K562 (cell line): Measurements from ENCODE around the gene LMBR1. TPM values are rescaled to one million over a fixed set of nuclear protein-coding genes. Genes with fewer than 3 reads are reported as not detected.

Experiments
- ATAC-seq: fragments of 200-7000 bp; cut with Tn5 transposase; 3 replicates; pipeline ENCODE4 v1.9.1; 2020; ENCODE audit warnings: moderate library complexity
- BruUV-seq: library from RNA; stranded (reverse); fragments of 400-500 nt; replicated peaks from 2 replicates; lab custom pipeline; 2021; lab: Mats Ljungman, UMichigan
- CTCF ChIA-PET: fragments of 300-600 bp; formaldehyde crosslinking; extraction: SDS; loops from one replicate; lab custom pipeline; 2021; ENCODE audit warnings: low intra/inter-chr PET ratio; lab: Yijun Ruan, JAX
- POLR2A ChIA-PET: fragments of 300-600, 350-650 bp; sonication (Branson Sonifier 250); formaldehyde crosslinking; extraction: SDS; loops from one replicate; lab custom pipeline; 2021; ENCODE audit warnings: antibody characterized with exemption, inconsistent platforms; lab: Yijun Ruan, JAX
- DNase-seq, 4 experiments: peaks; one replicate each; pipeline versions ENCODE4 v3.0.0 to v3.0.0-alpha.2; 2011 to 2018; ENCODE audit warnings: low spot score in 3 of 4, mixed read lengths in 3 of 4; ENCODE audit errors: extremely low read depth in 1 of 4
- FAIRE-seq: peaks from 2 replicates; lab custom pipeline; 2011; peaks lifted over from hg19 to GRCh38; lab: Jason Lieb, UNC
- H2AFZ ChIP-seq: 2 replicates; pipeline ENCODE4 v1.6.0; 2011; ENCODE audit warnings: low read depth, low read length, control low read depth, inconsistent platforms
- H3K27ac ChIP-seq: fragments of 200-600 bp; 3 replicates; pipeline ENCODE4 v1.8.0; 2011; ENCODE audit warnings: low read depth, mild to moderate bottlenecking, control low read depth, inconsistent platforms, low read length, moderate library complexity, mixed read lengths; ENCODE audit errors: extremely low read depth
- H3K27me3 ChIP-seq, 2 experiments: fragments of 300-600 bp in 1 of 2; 2 replicates in 1 of 2; 3 replicates in 1 of 2; pipeline versions ENCODE4 v1.6.0 to v1.8.0; 2011; ENCODE audit warnings: inconsistent platforms in 2 of 2, low read length in 2 of 2, mild to moderate bottlenecking in 1 of 2, mixed read lengths in 1 of 2, moderate library complexity in 1 of 2; ENCODE audit not compliant: control insufficient read depth in 2 of 2, insufficient read depth in 2 of 2
- H3K36me3 ChIP-seq: fragments of 300-600 bp; 3 replicates; pipeline ENCODE4 v1.8.0; 2011; ENCODE audit warnings: mild to moderate bottlenecking, low read length, inconsistent platforms; ENCODE audit not compliant: control insufficient read depth, insufficient read depth
- H3K4me1 ChIP-seq, 2 experiments: fragments of 200-600 bp in 1 of 2; replicated peaks in 1 of 2; 2 replicates in 1 of 2; 3 replicates in 1 of 2; pipeline versions ENCODE4 v1.5.1 to v1.8.0; 2011; ENCODE audit warnings: inconsistent platforms in 2 of 2, low read length in 2 of 2, mild to moderate bottlenecking in 1 of 2, mixed read lengths in 1 of 2, moderate library complexity in 1 of 2; ENCODE audit not compliant: control insufficient read depth in 2 of 2, insufficient read depth in 2 of 2
- H3K4me2 ChIP-seq: 2 replicates; pipeline ENCODE4 v1.6.1; 2011; ENCODE audit warnings: low read length, control low read depth, inconsistent platforms, mixed read lengths; ENCODE audit not compliant: insufficient read depth
- H3K4me3 ChIP-seq: fragments of 200-600 bp; sonication (generic), shearing (Covaris generic); 2 replicates; pipeline ENCODE4 v1.5.1; 2016; ENCODE audit warnings: control low read depth, inconsistent platforms
- H3K79me2 ChIP-seq: fragments of 200-600 bp; 3 replicates; pipeline ENCODE4 v1.8.0; 2011; ENCODE audit warnings: low read length, inconsistent platforms; ENCODE audit not compliant: control insufficient read depth, insufficient read depth
- H3K9ac ChIP-seq, 2 experiments: 2 replicates each; pipeline versions ENCODE4 v1.6.0 to v1.6.1; 2011; ENCODE audit warnings: low read depth in 2 of 2, low read length in 2 of 2, control low read depth in 1 of 2, inconsistent platforms in 1 of 2, mild to moderate bottlenecking in 1 of 2, mixed read lengths in 1 of 2; ENCODE audit not compliant: insufficient read depth in 1 of 2
- H3K9me1 ChIP-seq: one replicate; pipeline ENCODE4 v1.6.0; 2011; ENCODE audit warnings: inconsistent platforms, mild to moderate bottlenecking, low read length, moderate library complexity; ENCODE audit not compliant: control insufficient read depth, insufficient read depth
- H3K9me3 ChIP-seq: replicated peaks from 2 replicates; pipeline ENCODE4 v1.5.1; 2011; ENCODE audit warnings: low read depth, low read length, inconsistent platforms; ENCODE audit not compliant: control insufficient read depth, insufficient read depth
- H4K20me1 ChIP-seq: replicated peaks from 2 replicates; pipeline ENCODE4 v1.6.1; 2011; ENCODE audit warnings: low read length, inconsistent platforms, mixed read lengths; ENCODE audit not compliant: control insufficient read depth, insufficient read depth
- ATF6 ChIP-seq: sonication (generic); formaldehyde crosslinking; IDR thresholded peaks from 2 replicates; pipeline ENCODE4 v1.4.0; 2020; ENCODE audit warnings: mild to moderate bottlenecking, missing genetic modification reagents
- KDM2B ChIP-seq: fragments of 250-450 bp; sonication (Bioruptor Pico); IDR thresholded peaks from 2 replicates; pipeline ENCODE4 v1.8.0; 2021; ENCODE audit warnings: mild to moderate bottlenecking, moderate library complexity
- MAZ ChIP-seq, 2 experiments: fragments of 450-650 bp in 1 of 2; sonication (generic) in 1 of 2; formaldehyde crosslinking; IDR thresholded peaks in 1 of 2; conservative IDR thresholded peaks in 1 of 2; 2 replicates each; pipeline versions ENCODE4 v1.4.0 to v1.5.0; 2020; ENCODE audit warnings: mild to moderate bottlenecking in 1 of 2, missing genetic modification reagents in 1 of 2
- MEIS2 ChIP-seq: fragments of 450-650 bp; IDR thresholded peaks from 2 replicates; pipeline ENCODE4 v1.6.1; 2014; ENCODE audit warnings: mild to moderate bottlenecking; ENCODE audit not compliant: partially characterized antibody
- NFYB ChIP-seq: IDR thresholded peaks from 2 replicates; pipeline ENCODE4 v1.6.1; 2011; ENCODE audit warnings: mild to moderate bottlenecking, moderate library complexity; ENCODE audit not compliant: insufficient read length; ENCODE audit errors: extremely low read depth
- POLR2AphosphoS5 ChIP-seq: IDR thresholded peaks from 2 replicates; pipeline ENCODE4 v1.6.1; 2011; ENCODE audit warnings: mild to moderate bottlenecking, low read depth, low read length, moderate library complexity; ENCODE audit not compliant: control insufficient read depth, insufficient read depth
- RBFOX2 ChIP-seq: fragments of 200-400 bp; formaldehyde crosslinking; IDR thresholded peaks from 2 replicates; pipeline ENCODE4 v1.6.1; 2017; ENCODE audit warnings: low read depth, mild to moderate bottlenecking, low read length, moderate library complexity
- SPI1 ChIP-seq: IDR thresholded peaks from 2 replicates; pipeline ENCODE4 v1.6.1; 2011; ENCODE audit warnings: low read depth, low read length, control low read depth, borderline replicate concordance
- STAT5B ChIP-seq: fragments of 250-450 bp; sonication (Bioruptor Pico); IDR thresholded peaks from 2 replicates; pipeline ENCODE4 v1.8.0; 2021; ENCODE audit warnings: mild to moderate bottlenecking, inconsistent platforms
- ZNF165 ChIP-seq: fragments of 250-450 bp; sonication (Bioruptor Pico); IDR thresholded peaks from 2 replicates; pipeline ENCODE4 v1.4.0; 2020; ENCODE audit warnings: borderline replicate concordance
- ZNF586 ChIP-seq: fragments of 450-650 bp; formaldehyde crosslinking; conservative IDR thresholded peaks from 2 replicates; pipeline ENCODE4 v1.4.0; 2020; ENCODE audit warnings: mild to moderate bottlenecking, moderate library complexity
- WGBS: fragments of 100-300 bp; shearing (Covaris generic); methylation state at CpG from one replicate; pipeline ENCODE4 v1.1.6; 2016; ENCODE audit warnings: low coverage, mixed read lengths; ENCODE audit not compliant: insufficient coverage; ENCODE audit errors: missing lambda C conversion rate; 5-methylcytosine and 5-hydroxymethylcytosine counted together
- in situ Hi-C: fragments of 300-500 bp; cut with MboI; formaldehyde crosslinking; loops from 4 replicates; pipeline ENCODE4 v1.15.0; 2018; ENCODE audit warnings: inconsistent platforms, mixed read lengths
- intact Hi-C: fragments of 100-400 bp; cut with micrococcal nuclease; formaldehyde crosslinking; loops from 2 replicates; pipeline ENCODE4 v1.14.2; 2022
- polyA plus RNA-seq, 8 experiments: library from polyadenylated mRNA; depleted of rRNA in 4 of 8; stranded (reverse) in 5 of 8; unstranded in 3 of 8; fragments of >200 nt; fragmentation: Nextera tagmentation in 2 of 8; fragmentation: Illumina TruSeq in 1 of 8; extraction: Ambion mirVana in 2 of 8; extraction: Trizol in 1 of 8; gene quantifications; 2 replicates each; pipeline versions ENCODE4 v1.2.1 to v1.2.3, GENCODE V29; 2011 to 2014; ENCODE audit warnings: inconsistent platforms in 1 of 8, missing spikeins in 1 of 8
- total RNA-seq, 7 experiments: library from RNA; depleted of rRNA in 6 of 7; stranded (reverse); fragments of >200 nt in 6 of 7; fragmentation: Illumina TruSeq in 2 of 7; extraction: Trizol in 2 of 7; gene quantifications; 2 replicates each; pipeline versions ENCODE4 v1.2.1 to v1.2.3, GENCODE V29; 2011 to 2021; ENCODE audit warnings: low replicate concordance in 1 of 7
- TF ChIP-seq, protein P1 (sequence below): fragments of 250-450 bp; sonication (Bioruptor Pico); IDR thresholded peaks from 2 replicates; pipeline ENCODE4 v1.8.0; 2021; ENCODE audit warnings: moderate library complexity, mild to moderate bottlenecking, inconsistent platforms
- TF ChIP-seq, protein P2 (sequence below), 2 experiments: fragments of 450-650 bp in 1 of 2; IDR thresholded peaks; 2 replicates each; pipeline ENCODE4 v1.6.1; 2011 to 2017; ENCODE audit warnings: low read depth in 2 of 2, antibody characterized with exemption in 1 of 2, borderline replicate concordance in 1 of 2, low read length in 1 of 2, mild to moderate bottlenecking in 1 of 2, mixed read lengths in 1 of 2; ENCODE audit not compliant: control insufficient read depth in 1 of 2
- TF ChIP-seq, protein P3 (sequence below): fragments of 250-450 bp; sonication (Bioruptor Pico); IDR thresholded peaks from 2 replicates; pipeline ENCODE4 v1.5.0; 2021

Gene LMBR1
- total and polyA plus RNA-seq, 9 of the 15 experiments (the other 6 are each of a cell fraction or from before 2014, with no cell fraction given) = 7.7 to 90.0 (median 59.9) TPM

- Histone ChIP-seq H3K27ac (no peak overlapping the region), H4K20me1 (0 out of 2 replicates have a peak, but pooled peaks cover 3% of the 10 kb centered on the region), H3K4me3 (no peak overlapping the region), H3K79me2 (0 out of 3 replicates have a peak, but pooled peaks cover 5% of the 10 kb centered on the region), H2AFZ (no peak overlapping the region), H3K36me3 (peaks cover 30% of the 10 kb centered on the region), H3K9me1 (no peaks in the 10 kb centered on the region), H3K9ac (no peak overlapping the region), H3K4me2 (no peak overlapping the region), H3K4me1 (peaks cover 0 to 5% of the 10 kb centered on the region in 2 experiments; a peak in 3 of 5 replicates), H3K9me3 (peaks cover 5% of the 10 kb centered on the region), H3K27me3 (no peaks in the 10 kb centered on the region)
- FAIRE-seq (no peak), DNase-seq (no peak), ATAC-seq (no peak)
- BruUV-seq = no TSS peak
- ChIA-PET POLR2A (no interaction called here), CTCF (interaction anchor here (0.6 kb wide), 1 partner anchor 115 kb away, joined by 3 read pairs; no protein-coding TSS in a partner anchor)
- WGBS = 72% methylated on average over 3 of the region's 3 CpGs
- intact Hi-C loops (loop anchor here (1.0 to 5.0 kb wide), 2 partner anchors 114 to 202 kb away; no protein-coding TSS in a partner anchor), in situ Hi-C loops (no loop called here)
- TF ChIP-seq ZNF586 (no peak), NFYB (no peak), KDM2B (CRISPR knock-in tag) (no peak), ATF6 (CRISPR knock-in tag) (no peak), RBFOX2 (no peak), STAT5B (CRISPR knock-in tag) (no peak), MAZ (CRISPR knock-in tag; conservative IDR thresholded peaks at IDR 0.05 in 1 of 2, IDR thresholded peaks at IDR 0.05 in 1 of 2) (no peak), POLR2AphosphoS5 (no peak), MEIS2 (no peak), ZNF165 (CRISPR knock-in tag) (no peak), SPI1 (no peak)
- TF ChIP-seq, protein P1, sequence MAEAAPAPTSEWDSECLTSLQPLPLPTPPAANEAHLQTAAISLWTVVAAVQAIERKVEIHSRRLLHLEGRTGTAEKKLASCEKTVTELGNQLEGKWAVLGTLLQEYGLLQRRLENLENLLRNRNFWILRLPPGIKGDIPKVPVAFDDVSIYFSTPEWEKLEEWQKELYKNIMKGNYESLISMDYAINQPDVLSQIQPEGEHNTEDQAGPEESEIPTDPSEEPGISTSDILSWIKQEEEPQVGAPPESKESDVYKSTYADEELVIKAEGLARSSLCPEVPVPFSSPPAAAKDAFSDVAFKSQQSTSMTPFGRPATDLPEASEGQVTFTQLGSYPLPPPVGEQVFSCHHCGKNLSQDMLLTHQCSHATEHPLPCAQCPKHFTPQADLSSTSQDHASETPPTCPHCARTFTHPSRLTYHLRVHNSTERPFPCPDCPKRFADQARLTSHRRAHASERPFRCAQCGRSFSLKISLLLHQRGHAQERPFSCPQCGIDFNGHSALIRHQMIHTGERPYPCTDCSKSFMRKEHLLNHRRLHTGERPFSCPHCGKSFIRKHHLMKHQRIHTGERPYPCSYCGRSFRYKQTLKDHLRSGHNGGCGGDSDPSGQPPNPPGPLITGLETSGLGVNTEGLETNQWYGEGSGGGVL = no peak
- TF ChIP-seq, protein P2, sequence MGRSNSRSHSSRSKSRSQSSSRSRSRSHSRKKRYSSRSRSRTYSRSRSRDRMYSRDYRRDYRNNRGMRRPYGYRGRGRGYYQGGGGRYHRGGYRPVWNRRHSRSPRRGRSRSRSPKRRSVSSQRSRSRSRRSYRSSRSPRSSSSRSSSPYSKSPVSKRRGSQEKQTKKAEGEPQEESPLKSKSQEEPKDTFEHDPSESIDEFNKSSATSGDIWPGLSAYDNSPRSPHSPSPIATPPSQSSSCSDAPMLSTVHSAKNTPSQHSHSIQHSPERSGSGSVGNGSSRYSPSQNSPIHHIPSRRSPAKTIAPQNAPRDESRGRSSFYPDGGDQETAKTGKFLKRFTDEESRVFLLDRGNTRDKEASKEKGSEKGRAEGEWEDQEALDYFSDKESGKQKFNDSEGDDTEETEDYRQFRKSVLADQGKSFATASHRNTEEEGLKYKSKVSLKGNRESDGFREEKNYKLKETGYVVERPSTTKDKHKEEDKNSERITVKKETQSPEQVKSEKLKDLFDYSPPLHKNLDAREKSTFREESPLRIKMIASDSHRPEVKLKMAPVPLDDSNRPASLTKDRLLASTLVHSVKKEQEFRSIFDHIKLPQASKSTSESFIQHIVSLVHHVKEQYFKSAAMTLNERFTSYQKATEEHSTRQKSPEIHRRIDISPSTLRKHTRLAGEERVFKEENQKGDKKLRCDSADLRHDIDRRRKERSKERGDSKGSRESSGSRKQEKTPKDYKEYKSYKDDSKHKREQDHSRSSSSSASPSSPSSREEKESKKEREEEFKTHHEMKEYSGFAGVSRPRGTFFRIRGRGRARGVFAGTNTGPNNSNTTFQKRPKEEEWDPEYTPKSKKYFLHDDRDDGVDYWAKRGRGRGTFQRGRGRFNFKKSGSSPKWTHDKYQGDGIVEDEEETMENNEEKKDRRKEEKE (IDR thresholded peaks at IDR 0.05; ENCODE audit: borderline replicate concordance in 1 of 2, control insufficient read depth in 1 of 2, low read depth in 2 of 2, low read length in 1 of 2) = no peak
- TF ChIP-seq, protein P3, sequence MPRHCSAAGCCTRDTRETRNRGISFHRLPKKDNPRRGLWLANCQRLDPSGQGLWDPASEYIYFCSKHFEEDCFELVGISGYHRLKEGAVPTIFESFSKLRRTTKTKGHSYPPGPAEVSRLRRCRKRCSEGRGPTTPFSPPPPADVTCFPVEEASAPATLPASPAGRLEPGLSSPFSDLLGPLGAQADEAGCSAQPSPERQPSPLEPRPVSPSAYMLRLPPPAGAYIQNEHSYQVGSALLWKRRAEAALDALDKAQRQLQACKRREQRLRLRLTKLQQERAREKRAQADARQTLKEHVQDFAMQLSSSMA (CRISPR knock-in tag) = no peak
These were observed 128.2 kb downstream of the LMBR1 start for GRCh38 chr7:156764766-156765165.
